ENCODE measurements around the gene VAPB.

VAPB gene

DNA sequence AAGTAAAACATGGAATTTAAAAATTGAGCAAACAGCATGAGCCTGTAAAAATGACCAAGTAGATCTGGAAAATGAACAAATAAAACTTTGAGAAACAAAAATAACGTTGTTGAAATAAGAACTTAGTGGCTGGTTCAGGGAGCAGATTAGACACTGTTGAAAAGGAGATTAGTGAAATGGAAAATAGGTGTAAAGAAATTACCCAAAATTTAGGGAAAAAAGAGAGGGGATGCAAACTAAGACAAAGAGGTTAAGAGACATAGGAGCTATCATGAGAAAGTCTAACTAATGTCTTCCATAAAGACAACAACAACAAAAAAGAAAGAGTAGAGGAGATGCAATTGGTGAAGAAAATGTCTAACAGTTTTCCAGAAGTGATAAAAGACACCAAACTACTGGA lies 97.2 kb downstream of the VAPB start:
- DNase-seq = no peak

DNA sequence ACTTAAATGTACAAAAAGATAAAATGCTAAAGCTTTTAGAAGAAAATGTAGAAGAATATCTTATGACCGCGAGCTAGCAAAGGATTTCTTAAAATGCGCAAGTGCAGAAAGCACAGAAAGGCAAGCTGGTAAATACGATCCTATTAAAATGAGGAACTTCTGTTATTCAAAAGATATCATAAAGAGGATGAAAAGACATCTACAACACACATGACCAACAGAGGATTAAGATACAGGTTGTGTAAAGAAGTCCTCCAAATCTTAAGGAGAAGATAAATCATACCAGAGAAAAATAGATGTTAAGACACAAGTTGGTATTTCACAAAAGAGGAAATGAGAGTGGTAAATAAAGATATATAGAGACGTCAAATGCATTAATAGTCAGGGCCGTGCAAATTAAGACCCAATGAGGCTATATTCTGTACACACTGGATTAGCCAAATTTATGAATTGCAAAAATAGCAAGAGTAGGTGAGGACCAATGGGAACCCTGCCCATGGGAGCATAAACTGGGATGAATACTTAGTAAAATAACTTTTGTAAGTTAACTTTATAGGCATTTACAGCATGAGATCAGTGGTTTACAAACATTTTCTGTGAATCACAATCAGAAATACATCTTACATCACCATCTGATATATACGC lies 103.2 kb downstream of the VAPB start:
- DNase-seq = no peak

DNA sequence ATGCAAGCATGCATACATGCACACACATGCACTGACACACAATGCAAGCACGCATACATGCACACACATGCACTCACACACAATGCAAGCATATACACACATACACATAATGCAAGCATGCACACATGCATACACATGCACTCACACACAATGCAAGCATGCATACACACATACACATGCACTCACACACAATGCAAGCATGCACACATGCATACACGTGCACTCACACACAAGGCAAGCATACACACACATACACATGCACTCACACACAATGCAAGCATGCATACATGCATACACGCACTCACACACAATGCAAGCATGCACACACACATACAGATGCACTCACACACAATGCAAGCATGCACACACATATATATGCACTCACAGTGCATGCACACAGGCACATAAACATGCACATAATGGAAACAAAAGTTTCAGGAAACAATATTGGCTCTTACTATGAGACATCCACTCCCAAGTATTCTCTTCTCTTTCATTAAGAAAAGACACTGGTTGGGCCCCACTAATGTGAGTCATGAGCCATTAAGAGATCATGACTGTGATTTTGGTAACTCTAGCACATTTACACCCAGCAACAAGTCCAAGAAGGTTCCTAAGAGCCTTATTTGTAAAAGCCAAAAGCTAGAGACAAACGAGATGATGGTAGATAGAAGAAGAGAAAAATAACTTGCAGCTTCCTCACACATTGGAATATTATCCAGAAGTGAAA lies 103.9 kb downstream of the VAPB start:
- no peak for DNase-seq

DNA sequence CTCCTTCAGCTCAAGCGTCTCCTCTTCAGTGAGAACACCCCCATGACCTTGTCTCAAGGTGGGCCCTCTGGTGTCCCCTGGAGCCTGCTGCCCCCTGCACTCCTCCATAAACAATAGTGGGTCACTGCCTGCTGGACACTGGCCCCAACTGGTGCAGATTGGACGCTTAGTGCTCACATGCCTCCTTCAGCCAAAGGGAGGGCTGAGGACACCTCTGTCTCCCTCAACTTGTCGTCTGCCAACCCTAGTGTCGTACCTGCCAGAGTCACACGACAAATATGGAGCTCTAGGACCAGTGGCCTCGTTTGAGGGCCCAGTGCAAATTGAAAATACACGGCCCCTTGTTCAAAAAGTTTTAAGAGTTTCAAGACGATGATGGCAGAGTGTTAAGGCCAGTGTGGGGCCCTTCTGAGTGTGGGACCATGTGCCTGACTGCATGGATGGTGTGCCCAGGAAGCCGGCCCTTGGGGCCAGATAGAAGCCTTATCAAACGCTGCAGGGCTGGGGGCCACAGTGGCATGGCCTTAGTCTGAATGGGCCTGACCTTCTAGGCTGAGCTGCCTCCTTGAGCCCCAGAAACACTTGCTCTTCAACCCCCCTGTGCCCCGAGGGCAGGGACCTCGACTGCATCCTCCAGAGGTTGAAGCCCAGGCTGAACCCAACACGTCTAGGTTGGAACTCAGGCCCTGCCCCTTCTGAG lies 106.0 kb downstream of the VAPB start:
- no peak for DNase-seq

DNA sequence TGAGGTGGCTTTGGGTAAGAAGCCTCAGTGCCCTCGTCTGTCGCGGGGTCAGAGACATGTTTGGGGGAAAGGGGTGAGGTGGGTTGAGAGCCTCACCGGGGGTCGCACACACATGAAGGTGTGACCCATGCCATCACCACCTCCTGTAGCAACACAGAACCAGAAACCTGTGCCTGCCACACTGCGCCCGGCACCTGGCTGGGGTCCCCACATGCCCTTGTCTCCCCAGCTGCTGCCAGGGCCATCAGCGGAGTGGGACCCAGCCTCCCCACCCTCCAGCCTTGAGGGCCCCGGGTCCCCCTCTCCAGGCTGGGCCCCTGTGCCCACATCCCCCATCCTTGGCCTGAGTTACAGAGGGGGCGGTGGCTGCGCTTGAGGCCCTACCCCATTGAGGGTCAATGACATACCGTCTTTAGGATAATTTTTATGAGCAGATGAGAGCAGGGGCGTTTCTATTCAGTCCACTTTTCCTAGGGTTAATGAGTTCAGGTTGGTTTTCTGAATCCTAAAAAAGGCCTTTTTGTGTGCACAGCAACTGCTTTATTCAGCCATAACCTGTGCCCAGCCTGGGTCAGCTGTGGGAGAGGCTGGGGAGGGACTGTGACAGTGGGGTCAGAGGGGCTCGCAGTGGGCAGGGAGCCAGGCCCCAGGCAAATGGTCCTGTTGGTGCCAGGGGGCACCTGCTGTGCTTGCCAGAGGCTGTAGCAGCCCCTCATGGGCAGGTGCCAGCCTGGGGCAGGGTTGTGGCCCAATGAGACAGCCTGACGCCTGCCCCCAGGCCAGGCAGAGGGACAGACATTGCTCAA lies 106.8 kb downstream of the VAPB start:
- DNase-seq = no peak

DNA sequence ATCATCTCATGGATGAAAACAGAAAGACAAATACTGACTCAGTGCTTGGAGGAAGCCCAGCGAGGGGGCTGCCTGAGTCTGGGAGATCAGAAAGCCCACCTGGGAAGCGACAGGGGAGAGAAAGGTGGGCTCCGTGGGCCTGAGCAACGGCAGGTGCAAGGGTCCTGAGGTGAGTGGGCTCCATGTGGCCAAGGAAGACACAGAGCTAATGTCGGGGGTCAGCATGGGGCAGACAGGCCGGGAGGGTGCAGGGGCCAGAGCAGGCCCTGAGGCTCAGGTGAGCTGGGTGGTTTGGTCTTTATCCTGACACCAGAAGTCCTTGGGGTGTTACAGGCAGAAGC lies 107.4 kb downstream of the VAPB start:
- no peak for DNase-seq

DNA sequence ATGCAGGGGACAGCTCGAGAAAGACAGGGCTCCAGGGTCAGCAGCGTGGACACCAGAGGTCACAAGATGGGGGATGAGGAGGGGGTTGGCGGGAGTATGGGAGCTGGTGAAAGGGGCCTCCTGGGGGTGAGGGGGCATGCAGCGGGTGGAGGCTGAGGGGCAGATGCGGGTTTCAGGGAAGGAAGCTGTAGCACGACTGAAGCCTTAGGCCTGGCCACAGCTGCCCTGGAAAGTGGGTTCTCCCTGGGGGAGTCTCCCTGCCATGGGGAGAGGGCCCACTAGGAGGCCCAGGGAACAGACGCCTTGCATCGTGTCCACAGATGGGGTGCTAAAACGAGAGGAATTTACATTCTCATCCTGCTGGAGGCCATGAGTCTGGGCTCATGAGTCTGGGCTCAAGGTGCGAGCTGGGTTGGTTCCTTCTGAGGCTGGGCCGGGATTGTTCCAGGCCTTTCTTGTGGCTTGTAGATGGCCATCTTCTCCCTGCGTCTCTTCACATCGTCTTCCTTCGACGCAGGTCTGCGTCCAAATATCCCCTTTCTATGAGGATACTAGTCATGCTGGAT lies 108.1 kb downstream of the VAPB start:
- no peak for DNase-seq

DNA sequence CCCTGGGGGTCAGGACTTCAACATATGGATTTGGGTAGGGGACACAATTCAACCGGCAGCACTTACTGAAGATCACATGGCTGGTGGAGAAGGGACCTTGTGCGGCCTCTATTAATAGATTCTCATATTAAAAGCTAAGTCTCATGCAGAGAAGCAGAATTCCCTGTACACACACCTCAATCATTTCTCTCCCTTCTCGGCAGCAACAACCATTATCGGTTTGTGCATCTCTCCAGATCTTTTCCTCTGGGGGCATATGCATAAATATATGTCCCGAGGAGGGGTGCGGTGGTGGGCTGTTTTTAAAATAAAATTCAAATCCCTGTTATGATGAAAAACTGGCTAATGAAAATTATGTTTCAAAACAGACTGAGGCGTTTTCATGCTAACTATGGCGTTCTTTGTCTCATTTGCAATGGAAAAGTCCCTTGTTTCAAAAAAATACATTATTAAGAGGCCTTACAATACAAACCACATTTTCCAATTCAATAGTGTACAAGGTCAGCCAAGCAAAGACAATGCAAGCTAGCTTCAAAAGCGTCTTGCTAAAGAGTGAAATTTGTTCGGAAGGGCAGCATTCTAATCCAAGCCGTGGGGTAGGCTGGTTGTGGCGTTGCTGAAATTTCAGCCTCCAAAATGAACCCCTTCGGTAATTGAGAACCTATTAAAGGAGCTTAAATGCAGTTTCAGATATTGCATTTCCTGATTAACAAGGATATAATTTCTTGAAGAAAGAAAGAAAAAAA lies 108.9 kb downstream of the VAPB start:
- no peak for DNase-seq

DNA sequence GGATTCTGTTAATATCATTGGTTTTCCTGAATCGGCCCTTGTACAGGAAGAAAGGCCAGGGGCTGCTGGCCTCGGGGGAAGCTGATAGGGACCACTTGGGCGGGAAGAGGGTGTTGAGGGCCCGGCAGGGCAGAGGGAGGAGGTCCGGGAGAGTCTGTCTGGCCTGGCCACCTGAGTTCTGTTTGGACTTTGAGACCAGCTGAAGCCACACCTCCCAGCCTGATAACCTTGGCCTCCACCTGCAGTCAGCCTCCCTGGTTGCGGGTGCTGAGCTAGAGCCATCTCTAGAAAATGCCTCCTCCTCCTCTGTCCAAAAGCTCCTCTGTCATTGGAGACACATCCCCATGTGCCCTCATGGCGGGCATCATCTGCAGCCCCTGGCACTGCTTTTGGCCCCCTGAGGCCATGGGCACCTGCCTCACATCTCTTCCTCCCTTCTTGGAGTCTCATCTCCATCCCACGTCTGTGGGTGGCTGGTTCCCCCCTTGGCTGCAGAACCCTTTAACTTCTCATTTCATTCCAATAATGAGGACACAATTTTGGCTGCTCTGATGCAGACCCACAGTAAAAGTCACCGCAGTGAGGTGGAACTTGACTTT lies 109.5 kb downstream of the VAPB start:
- DNase-seq = no peak

DNA sequence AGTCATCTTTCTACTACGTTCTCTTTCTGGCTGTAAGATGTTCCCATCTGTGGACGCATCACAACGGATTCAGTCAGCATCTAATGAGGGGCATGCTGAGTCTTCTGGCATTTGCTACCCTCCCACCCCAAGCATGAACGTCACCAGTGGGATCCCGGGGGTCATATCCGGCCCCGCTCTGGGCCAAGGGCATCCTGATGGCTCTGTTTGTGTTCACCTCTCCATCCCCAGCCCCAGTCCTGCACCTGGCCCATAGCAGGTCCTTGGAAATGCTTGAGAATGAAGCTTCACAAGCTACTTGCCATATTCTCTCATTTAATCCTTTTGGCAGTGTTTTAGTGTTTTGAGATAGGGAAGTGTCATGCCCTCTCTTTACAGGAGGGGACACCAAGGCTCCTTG lies 111.2 kb downstream of the VAPB start:
- no peak for DNase-seq
